HEK293 (cell line): ENCODE results near the gene KIAA1958.

ENCODE experiments used
- CTCF ChIA-PET: fragments of 350-600 bp; formaldehyde crosslinking; extraction: SDS; loops from one replicate; lab custom pipeline; 2021; ENCODE audit warnings: antibody characterized with exemption; lab: Yijun Ruan, JAX
- POLR2A ChIA-PET: fragments of 300-600 bp; formaldehyde crosslinking; extraction: SDS; loops from one replicate; lab custom pipeline; 2020; ENCODE audit warnings: antibody characterized with exemption, inconsistent platforms; lab: Yijun Ruan, JAX
- H3K27ac ChIP-seq: fragments of 200-500 bp; sonication (Bioruptor generic); 2 replicates; pipeline ENCODE4 v1.5.1; 2014; ENCODE audit warnings: low read depth, low read length, control low read depth, inconsistent platforms; ENCODE audit errors: extremely low read depth
- H3K36me3 ChIP-seq, 2 experiments: fragments of 200-500 bp in 1 of 2; sonication (Bioruptor generic) in 1 of 2; 1 replicate in 1 of 2; 2 replicates in 1 of 2; pipeline ENCODE4 v1.5.1; 2014 to 2017; ENCODE audit warnings: inconsistent platforms in 2 of 2, low read length in 2 of 2; ENCODE audit not compliant: control insufficient read depth in 2 of 2, insufficient read depth in 1 of 2
- H3K4me1 ChIP-seq: fragments of 200-500 bp; sonication (Bioruptor generic); 2 replicates; pipeline ENCODE4 v1.5.1; 2014; ENCODE audit warnings: mild to moderate bottlenecking, low read length, inconsistent platforms; ENCODE audit not compliant: control insufficient read depth, insufficient read depth
- H3K4me3 ChIP-seq: 2 replicates; pipeline ENCODE4 v1.5.1; 2011; ENCODE audit warnings: low read depth, mild to moderate bottlenecking, control low read depth, low read length, moderate library complexity
- H3K9me3 ChIP-seq: fragments of 200-500 bp; sonication (Bioruptor generic); 2 replicates; pipeline ENCODE4 v1.5.1; 2014; ENCODE audit warnings: low read depth, low read length, inconsistent platforms; ENCODE audit not compliant: control insufficient read depth, insufficient read depth
- EGR2 ChIP-seq: fragments of 450-650 bp; formaldehyde crosslinking; IDR thresholded peaks from 2 replicates; pipeline ENCODE4 v1.5.1; 2016; ENCODE audit warnings: low read depth, missing biosample characterization, missing genetic modification characterization
- MEIS1 ChIP-seq: sonication (generic); formaldehyde crosslinking; IDR thresholded peaks from 2 replicates; pipeline ENCODE4 v1.8.1; 2022; ENCODE audit warnings: missing genetic modification reagents, mild to moderate bottlenecking, borderline replicate concordance
- PRDM1 ChIP-seq: fragments of 450-650 bp; formaldehyde crosslinking; IDR thresholded peaks from 2 replicates; pipeline ENCODE4; 2016; ENCODE audit warnings: missing biosample characterization, missing genetic modification characterization
- ZNF24 ChIP-seq: fragments of 450-650 bp; formaldehyde crosslinking; IDR thresholded peaks from 2 replicates; pipeline ENCODE4 v1.5.1; 2016; ENCODE audit warnings: missing biosample characterization, missing genetic modification characterization
- ZNF433 ChIP-seq: fragments of 450-650 bp; formaldehyde crosslinking; IDR thresholded peaks from 2 replicates; pipeline ENCODE4 v1.5.1; 2016; ENCODE audit warnings: missing biosample characterization, missing genetic modification characterization, low read depth
- ZNF473 ChIP-seq: fragments of 450-650 bp; formaldehyde crosslinking; IDR thresholded peaks from 2 replicates; pipeline ENCODE4 v1.5.1; 2017; ENCODE audit warnings: missing biosample characterization, missing genetic modification characterization
- ZNF510 ChIP-seq: fragments of 450-650 bp; formaldehyde crosslinking; IDR thresholded peaks from 2 replicates; pipeline ENCODE4 v1.5.1; 2018; ENCODE audit warnings: mild to moderate bottlenecking, missing genetic modification characterization, missing biosample characterization; ENCODE audit not compliant: insufficient replicate concordance
- ZNF521 ChIP-seq: fragments of 450-650 bp; formaldehyde crosslinking; IDR thresholded peaks from 2 replicates; pipeline ENCODE4 v1.5.1; 2017; ENCODE audit warnings: missing biosample characterization, mild to moderate bottlenecking, missing genetic modification characterization
- ZNF571 ChIP-seq: fragments of 450-650 bp; formaldehyde crosslinking; IDR thresholded peaks from 2 replicates; pipeline ENCODE4 v1.5.0; 2017; ENCODE audit warnings: missing biosample characterization, missing genetic modification characterization
- ZNF624 ChIP-seq: fragments of 450-650 bp; formaldehyde crosslinking; IDR thresholded peaks from 2 replicates; pipeline ENCODE4 v1.5.1; 2017; ENCODE audit warnings: missing biosample characterization, missing genetic modification characterization
- TF ChIP-seq, protein P1 (sequence below): fragments of 450-650 bp; formaldehyde crosslinking; IDR thresholded peaks from 2 replicates; pipeline ENCODE4 v1.5.1; 2016; ENCODE audit warnings: missing biosample characterization, missing genetic modification characterization
- TF ChIP-seq, protein P2 (sequence below): fragments of 450-650 bp; formaldehyde crosslinking; IDR thresholded peaks from 2 replicates; pipeline ENCODE4 v1.5.1; 2016; ENCODE audit warnings: missing biosample characterization, missing genetic modification characterization
- TF ChIP-seq, protein P3 (sequence below): fragments of 450-650 bp; formaldehyde crosslinking; IDR thresholded peaks from 2 replicates; pipeline ENCODE4 v1.5.1; 2016; ENCODE audit warnings: missing biosample characterization, missing genetic modification characterization
- TF ChIP-seq, protein P4 (sequence below): fragments of 450-650 bp; formaldehyde crosslinking; IDR thresholded peaks from 2 replicates; pipeline ENCODE4 v1.5.1; 2017; ENCODE audit warnings: missing biosample characterization, mild to moderate bottlenecking, missing genetic modification characterization, moderate library complexity

The KIAA1958 gene

DNA sequence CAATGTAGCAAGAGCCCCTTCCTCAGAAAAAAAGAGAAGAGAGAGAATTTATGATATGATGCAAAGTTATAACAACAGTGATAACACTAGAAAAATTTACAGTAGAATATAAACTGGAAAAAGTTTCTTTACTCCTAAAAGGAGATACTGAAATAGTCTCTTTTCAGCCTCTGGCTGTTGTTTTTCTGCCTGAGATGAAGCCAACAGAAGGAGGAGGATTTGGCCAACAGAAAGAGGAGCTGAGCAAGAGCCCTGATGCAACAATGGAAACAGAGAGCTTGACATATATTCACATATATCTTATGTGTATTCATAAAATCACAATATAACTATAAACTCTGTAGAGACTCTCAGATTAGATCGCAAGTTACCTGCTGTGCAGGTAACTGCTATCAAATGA lies 122.2 kb downstream of the KIAA1958 start:
- no peak overlapping the region for H3K27ac ChIP-seq
- H3K36me3 ChIP-seq: no peaks in the 10 kb centered on the region
- H3K4me3 ChIP-seq: no peak overlapping the region
- H3K9me3 ChIP-seq: no peaks in the 10 kb centered on the region
- no peaks in the 10 kb centered on the region for H3K4me1 ChIP-seq
- CTCF ChIA-PET: interaction anchor here (0.6 to 1.7 kb wide), 3 partner anchors 8 to 210 kb away, joined by 3 to 5 read pairs (median 4); no protein-coding TSS in a partner anchor
- POLR2A ChIA-PET: no interaction called here
- TF ChIP-seq PRDM1 (tag by site-specific recombination): no peak
- no peak for TF ChIP-seq ZNF473 (tag by site-specific recombination)

DNA sequence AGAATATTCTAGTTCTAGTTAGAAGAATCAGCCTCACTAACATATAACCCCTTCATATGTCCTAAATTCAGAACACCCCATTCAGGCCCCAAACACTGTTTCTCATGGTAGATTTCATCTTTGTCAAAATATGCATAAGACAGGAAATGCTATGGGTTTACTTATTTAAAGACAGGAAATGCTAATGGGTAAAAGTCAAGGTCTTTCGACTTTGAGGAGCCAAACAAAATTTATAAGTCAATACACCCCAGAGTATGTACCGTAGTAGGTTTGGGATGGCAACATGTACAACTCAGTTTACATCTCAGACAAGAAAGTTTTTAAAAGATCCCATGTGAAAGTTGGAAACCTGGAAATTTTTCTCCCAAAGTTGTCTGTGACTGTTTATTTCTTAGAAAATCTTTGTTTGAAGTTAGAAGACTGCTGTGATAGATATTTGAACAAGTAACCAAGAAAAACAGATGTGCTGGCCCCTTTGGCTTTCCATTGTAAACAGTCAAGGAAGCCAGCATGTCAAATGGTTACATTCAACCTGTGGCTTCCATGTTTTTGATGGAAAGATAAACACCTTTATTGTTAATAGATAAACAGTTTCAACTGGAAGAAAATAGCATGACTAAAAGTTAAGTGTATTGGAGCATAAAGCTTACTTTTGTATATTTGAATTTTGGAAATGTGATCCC lies 129.1 kb downstream of the KIAA1958 start:
- Histone ChIP-seq H3K4me1 (no peaks in the 10 kb centered on the region), H3K27ac (no peak overlapping the region), H3K36me3 (peaks cover 0 to 10% of the 10 kb centered on the region in 2 experiments; a peak in 1 of 3 replicates), H3K4me3 (no peak overlapping the region), H3K9me3 (no peaks in the 10 kb centered on the region)
- POLR2A ChIA-PET: no interaction called here
- TF ChIP-seq, protein P1, sequence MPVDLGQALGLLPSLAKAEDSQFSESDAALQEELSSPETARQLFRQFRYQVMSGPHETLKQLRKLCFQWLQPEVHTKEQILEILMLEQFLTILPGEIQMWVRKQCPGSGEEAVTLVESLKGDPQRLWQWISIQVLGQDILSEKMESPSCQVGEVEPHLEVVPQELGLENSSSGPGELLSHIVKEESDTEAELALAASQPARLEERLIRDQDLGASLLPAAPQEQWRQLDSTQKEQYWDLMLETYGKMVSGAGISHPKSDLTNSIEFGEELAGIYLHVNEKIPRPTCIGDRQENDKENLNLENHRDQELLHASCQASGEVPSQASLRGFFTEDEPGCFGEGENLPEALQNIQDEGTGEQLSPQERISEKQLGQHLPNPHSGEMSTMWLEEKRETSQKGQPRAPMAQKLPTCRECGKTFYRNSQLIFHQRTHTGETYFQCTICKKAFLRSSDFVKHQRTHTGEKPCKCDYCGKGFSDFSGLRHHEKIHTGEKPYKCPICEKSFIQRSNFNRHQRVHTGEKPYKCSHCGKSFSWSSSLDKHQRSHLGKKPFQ (tag by site-specific recombination): no peak
- CTCF ChIA-PET: no interaction called here

DNA sequence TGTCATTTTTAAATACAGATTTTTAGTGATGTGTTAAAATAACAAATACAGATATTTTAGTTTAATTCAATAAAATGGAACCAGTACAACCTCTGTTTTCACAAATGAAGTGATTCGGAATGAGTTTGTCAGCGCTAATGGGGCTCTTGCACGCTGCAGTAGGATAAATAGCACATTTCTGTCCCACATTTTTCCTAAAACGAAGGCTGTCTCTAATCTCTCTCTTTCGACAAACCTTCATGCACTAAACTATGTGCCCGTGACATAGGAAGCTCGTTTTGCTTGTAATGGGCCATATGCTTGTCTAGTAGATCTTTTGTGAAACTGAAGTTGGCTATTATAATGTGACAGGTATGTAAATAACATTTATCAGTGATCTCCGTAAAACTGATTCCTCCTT lies 130.7 kb downstream of the KIAA1958 start:
- peaks cover 0 to 10% of the 10 kb centered on the region in 2 experiments; a peak in 1 of 3 replicates for H3K36me3 ChIP-seq
- CTCF ChIA-PET: no interaction called here
- POLR2A ChIA-PET: no interaction called here

More for the DNA sequence above, 130.7 kb downstream of the KIAA1958 start:
- H3K9me3 ChIP-seq: no peaks in the 10 kb centered on the region
- no peaks in the 10 kb centered on the region for H3K4me1 ChIP-seq
- TF ChIP-seq, protein P2, sequence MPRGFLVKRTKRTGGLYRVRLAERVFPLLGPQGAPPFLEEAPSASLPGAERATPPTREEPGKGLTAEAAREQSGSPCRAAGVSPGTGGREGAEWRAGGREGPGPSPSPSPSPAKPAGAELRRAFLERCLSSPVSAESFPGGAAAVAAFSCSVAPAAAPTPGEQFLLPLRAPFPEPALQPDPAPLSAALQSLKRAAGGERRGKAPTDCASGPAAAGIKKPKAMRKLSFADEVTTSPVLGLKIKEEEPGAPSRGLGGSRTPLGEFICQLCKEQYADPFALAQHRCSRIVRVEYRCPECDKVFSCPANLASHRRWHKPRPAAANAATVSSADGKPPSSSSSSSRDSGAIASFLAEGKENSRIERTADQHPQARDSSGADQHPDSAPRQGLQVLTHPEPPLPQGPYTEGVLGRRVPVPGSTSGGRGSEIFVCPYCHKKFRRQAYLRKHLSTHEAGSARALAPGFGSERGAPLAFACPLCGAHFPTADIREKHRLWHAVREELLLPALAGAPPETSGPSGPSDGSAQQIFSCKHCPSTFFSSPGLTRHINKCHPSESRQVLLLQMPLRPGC (tag by site-specific recombination): no peak
- TF ChIP-seq EGR2 (tag by site-specific recombination) (no peak), ZNF571 (tag by site-specific recombination) (no peak), ZNF24 (tag by site-specific recombination) (no peak), ZNF510 (tag by site-specific recombination) (no peak), ZNF624 (tag by site-specific recombination) (no peak), MEIS1 (CRISPR knock-in tag) (no peak), ZNF521 (tag by site-specific recombination) (no peak), ZNF433 (tag by site-specific recombination) (no peak)
- TF ChIP-seq, protein P3, sequence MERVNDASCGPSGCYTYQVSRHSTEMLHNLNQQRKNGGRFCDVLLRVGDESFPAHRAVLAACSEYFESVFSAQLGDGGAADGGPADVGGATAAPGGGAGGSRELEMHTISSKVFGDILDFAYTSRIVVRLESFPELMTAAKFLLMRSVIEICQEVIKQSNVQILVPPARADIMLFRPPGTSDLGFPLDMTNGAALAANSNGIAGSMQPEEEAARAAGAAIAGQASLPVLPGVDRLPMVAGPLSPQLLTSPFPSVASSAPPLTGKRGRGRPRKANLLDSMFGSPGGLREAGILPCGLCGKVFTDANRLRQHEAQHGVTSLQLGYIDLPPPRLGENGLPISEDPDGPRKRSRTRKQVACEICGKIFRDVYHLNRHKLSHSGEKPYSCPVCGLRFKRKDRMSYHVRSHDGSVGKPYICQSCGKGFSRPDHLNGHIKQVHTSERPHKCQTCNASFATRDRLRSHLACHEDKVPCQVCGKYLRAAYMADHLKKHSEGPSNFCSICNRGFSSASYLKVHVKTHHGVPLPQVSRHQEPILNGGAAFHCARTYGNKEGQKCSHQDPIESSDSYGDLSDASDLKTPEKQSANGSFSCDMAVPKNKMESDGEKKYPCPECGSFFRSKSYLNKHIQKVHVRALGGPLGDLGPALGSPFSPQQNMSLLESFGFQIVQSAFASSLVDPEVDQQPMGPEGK: no peak
- TF ChIP-seq, protein P4, sequence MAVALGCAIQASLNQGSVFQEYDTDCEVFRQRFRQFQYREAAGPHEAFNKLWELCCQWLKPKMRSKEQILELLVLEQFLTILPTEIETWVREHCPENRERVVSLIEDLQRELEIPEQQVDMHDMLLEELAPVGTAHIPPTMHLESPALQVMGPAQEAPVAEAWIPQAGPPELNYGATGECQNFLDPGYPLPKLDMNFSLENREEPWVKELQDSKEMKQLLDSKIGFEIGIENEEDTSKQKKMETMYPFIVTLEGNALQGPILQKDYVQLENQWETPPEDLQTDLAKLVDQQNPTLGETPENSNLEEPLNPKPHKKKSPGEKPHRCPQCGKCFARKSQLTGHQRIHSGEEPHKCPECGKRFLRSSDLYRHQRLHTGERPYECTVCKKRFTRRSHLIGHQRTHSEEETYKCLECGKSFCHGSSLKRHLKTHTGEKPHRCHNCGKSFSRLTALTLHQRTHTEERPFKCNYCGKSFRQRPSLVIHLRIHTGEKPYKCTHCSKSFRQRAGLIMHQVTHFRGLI (tag by site-specific recombination): no peak
- no peak overlapping the region for H3K27ac ChIP-seq
- H3K4me3 ChIP-seq: no peak overlapping the region
